ENCODE results near the gene PNPLA7.

GRCh38 chr9:137462396-137462985 lies 87.7 kb downstream of the PNPLA7 start:
- TF ChIP-seq POLR2A (IDR thresholded peaks at IDR 0.05; ENCODE audit: low read depth, low read length) (no peak), POLR2AphosphoS5 (IDR thresholded peaks at IDR 0.05; ENCODE audit: low read depth, low read length) (no peak)

Data from GM12892 (cell line).